ENCODE measurements around the gene ST3GAL5. TPM values are rescaled to one million over a fixed set of nuclear protein-coding genes. Genes with fewer than 3 reads are reported as not detected.
A peak's percentile ranks its signal among the peaks of the same experiment; 100 is the strongest.

The ST3GAL5 gene
- total RNA-seq, 2 experiments from 2014 or later, result 7.4 to 11.3 TPM

- H3K9me2 ChIP-seq (ENCODE audit: insufficient read depth, low read length), result no peaks in the 10 kb centered on the region
- no peak for DNase-seq (ENCODE audit: low spot score)
- ChIA-PET CTCF (ENCODE audit: unreplicated experiment) (no interaction called here), POLR2A (interaction anchor here (0.5 kb wide), 1 partner anchor 154 kb away, joined by 3 read pairs; no protein-coding TSS in a partner anchor)
- TF ChIP-seq CTCF (conservative IDR thresholded peaks at IDR 0.05; ENCODE audit: low read length) (no peak), EZH2phosphoT487 (IDR thresholded peaks at IDR 0.05; ENCODE audit: borderline replicate concordance, low read depth, low read length) (no peak)
- H3K4me2 ChIP-seq (ENCODE audit: low read length), result peak overlapping the region; percentile 63; the same call in 1 of the 2 replicates
- BruUV-seq (replicated peaks), result no TSS peak
- H3K79me2 ChIP-seq (ENCODE audit: insufficient read depth, low read depth, low read length), result no peaks in the 10 kb centered on the region
- no peak overlapping the region for H3K27ac ChIP-seq (ENCODE audit: low read depth, low read length, poor library complexity, severe bottlenecking)
- H3K9me3 ChIP-seq (ENCODE audit: low read length), result no peaks in the 10 kb centered on the region; the same call in 1 of the 2 replicates
- H3K4me3 ChIP-seq (ENCODE audit: low read depth, low read length, poor library complexity, severe bottlenecking), result no peak overlapping the region
- peaks cover 16% of the 10 kb centered on the region for H3K4me1 ChIP-seq (ENCODE audit: insufficient read depth, low read length, poor library complexity, severe bottlenecking)
- H4K20me1 ChIP-seq (ENCODE audit: insufficient read depth, low read length), result no peaks in the 10 kb centered on the region
- intact Hi-C loops (cut with micrococcal nuclease; ENCODE audit: unreplicated experiment), result no loop called here
- H2AFZ ChIP-seq (ENCODE audit: low read length), result peak overlapping the region; percentile 94
- no peaks in the 10 kb centered on the region; the same call in 1 of the 2 replicates for H3K36me3 ChIP-seq (ENCODE audit: insufficient read depth, low read length)
Measured at GRCh38 chr2:85852152-85852840, 36.5 kb downstream of the ST3GAL5 start.

GRCh38 chr2:85851253-85852151 is 37.3 kb downstream of the ST3GAL5 start:
- Histone ChIP-seq H3K36me3 (ENCODE audit: insufficient read depth, low read length) (no peaks in the 10 kb centered on the region; the same call in 1 of the 2 replicates), H3K9me2 (ENCODE audit: insufficient read depth, low read length) (no peaks in the 10 kb centered on the region), H3K4me2 (ENCODE audit: low read length) (no peak overlapping the region), H3K79me2 (ENCODE audit: insufficient read depth, low read depth, low read length) (no peaks in the 10 kb centered on the region), H4K20me1 (ENCODE audit: insufficient read depth, low read length) (no peaks in the 10 kb centered on the region), H3K27ac (ENCODE audit: low read depth, low read length, poor library complexity, severe bottlenecking) (no peak overlapping the region), H3K4me1 (ENCODE audit: insufficient read depth, low read length, poor library complexity, severe bottlenecking) (peaks cover 16% of the 10 kb centered on the region), H2AFZ (ENCODE audit: low read length) (no peak overlapping the region), H3K9me3 (ENCODE audit: low read length) (no peaks in the 10 kb centered on the region; the same call in 1 of the 2 replicates), H3K4me3 (ENCODE audit: low read depth, low read length, poor library complexity, severe bottlenecking) (no peak overlapping the region)
- no TSS peak for BruUV-seq (replicated peaks)
- intact Hi-C loops (cut with micrococcal nuclease; ENCODE audit: unreplicated experiment), result no loop called here
- POLR2A ChIA-PET, result interaction anchor here (0.5 to 0.6 kb wide), 3 partner anchors 10 to 211 kb away, joined by 3 read pairs; no protein-coding TSS in a partner anchor
- CTCF ChIA-PET (ENCODE audit: unreplicated experiment), result no interaction called here
- TF ChIP-seq CTCF (conservative IDR thresholded peaks at IDR 0.05; ENCODE audit: low read length) (no peak), EZH2phosphoT487 (IDR thresholded peaks at IDR 0.05; ENCODE audit: borderline replicate concordance, low read depth, low read length) (no peak)
- DNase-seq (ENCODE audit: low spot score), result no peak

Measured in OCI-LY7 (cell line).